DMS53 treated with DMSO at 0.1 percent for 48 hours (cell line): ENCODE measurements around the gene CLK1.
"Not testable (repeated sequence)": the region's sequence is repeated elsewhere in the genome, so short reads cannot be mapped to it uniquely, and the experiment has no call there.

Source experiments
- DNase-seq: peaks from one replicate; lab custom pipeline; 2025; ENCODE audit not compliant: unreplicated experiment; lab: John Stamatoyannopoulos, UW

CLK1 gene

GRCh38 chr2:200851398-200852248 lies 12.8 kb downstream of the CLK1 start:
- no peak for DNase-seq

GRCh38 chr2:200850512-200851256 lies 13.8 kb downstream of the CLK1 start:
- DNase-seq: no peak

DNA sequence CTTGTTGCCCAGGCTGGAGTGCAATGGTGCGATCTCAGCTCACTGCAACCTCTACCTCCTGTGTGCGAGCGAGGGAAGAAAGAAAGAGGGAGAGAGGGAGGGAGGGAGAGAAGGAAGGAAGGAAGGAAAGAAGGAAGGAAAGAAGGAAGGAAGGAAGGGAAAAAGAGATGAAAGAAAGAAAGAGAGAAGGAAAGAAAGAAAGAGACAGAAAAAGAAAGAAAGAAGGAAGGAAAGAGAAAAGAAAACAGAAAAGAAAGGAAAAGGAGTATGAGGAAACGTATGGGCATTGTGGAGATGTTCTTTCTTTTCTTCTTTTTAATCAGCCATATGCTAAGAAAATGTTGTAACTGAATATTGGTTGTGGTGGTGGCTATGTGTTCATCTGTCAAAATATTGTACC lies 16.5 kb downstream of the CLK1 start:
- no peak for DNase-seq

DNA sequence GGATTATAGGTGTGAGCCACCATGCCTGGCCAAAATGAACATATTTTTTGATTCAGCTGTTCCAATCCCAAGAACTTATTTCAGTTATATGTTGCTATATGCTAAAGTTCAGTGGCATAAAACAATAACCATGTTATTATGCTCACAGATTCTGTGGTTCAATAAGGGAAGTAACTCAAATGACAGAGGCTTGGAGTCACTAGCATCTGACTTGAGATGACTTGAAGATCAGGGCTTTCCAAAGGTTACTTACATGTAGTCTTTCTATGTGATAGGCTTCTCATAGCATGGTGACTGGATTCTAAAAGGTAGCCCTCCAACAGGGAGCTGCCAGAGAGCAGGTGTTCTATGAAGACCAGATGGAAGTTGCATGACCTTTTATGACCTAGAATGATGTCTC lies 17.2 kb downstream of the CLK1 start:
- DNase-seq: no peak

DNA sequence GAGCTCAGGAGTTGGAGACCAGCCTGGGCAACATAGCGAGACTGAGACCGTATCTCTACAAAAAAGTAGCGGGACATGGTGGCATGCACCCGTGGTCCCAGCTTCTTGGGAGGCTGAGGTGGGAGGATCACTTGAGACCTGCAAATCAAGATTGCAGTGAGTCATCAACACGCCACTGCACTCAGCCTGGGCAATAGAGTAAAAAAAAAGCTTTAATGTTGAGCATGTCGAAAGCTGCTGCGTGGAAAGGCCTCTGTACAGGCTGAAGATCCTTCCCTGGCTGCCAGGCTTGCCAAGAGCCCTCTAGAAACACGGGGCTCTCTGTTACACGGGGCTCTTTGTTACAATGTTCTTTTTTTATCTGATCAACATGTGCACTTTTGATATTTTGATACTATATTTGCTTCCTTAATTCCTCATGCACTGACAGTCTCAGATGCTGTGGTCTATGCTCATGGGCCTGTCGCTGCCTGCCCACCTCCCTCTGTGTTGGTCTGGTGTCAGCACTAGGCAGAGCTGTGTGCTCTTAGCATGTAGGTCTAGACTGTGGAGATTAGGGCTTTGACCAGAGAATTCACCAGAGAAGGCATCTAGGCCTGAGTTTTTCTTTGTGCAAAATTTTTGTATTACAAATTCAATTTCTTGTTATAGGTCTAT lies 18.7 kb downstream of the CLK1 start:
- no peak for DNase-seq

DNA sequence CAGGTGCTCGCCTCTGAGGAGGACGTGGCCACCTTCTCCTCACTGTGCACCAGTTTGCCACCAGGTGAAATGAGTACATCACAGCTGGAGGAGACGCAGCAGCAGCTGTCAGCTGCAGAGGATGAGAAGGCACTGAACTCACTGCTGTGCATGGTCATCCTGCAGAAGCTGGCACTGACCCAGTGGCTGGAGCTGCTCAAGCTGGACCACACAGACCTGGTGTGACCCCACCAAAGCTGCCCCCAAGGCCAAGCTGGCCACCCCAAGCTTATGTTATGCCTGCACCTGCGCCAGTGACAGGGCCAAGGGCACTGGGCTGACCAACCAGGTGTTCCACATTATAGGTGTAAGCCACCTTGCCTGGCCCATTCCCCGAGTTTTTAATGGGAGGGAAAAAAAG lies 19.3 kb downstream of the CLK1 start:
- no peak for DNase-seq

GRCh38 chr2:200843993-200844948 lies 20.2 kb downstream of the CLK1 start:
- no peak for DNase-seq

DNA sequence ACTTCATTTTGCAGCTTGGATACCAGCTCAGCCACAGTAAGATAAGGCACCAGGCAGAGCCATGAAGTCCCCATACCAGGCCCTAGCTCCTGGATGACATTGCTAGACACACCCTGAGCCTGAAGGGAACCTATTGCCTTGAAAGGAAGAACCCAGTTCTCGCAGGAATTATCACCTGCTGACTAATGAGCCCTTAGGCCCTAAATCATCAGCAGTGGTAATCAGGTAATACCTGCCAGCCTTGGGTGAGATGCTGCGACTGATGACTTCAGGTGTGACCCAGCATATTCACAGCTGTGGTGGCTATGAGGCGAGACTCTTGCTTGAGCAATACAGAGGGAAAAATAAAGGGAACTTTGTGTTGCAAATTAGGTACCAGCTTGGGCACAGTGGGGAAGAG lies 24.9 kb downstream of the CLK1 start:
- DNase-seq: no peak

DNA sequence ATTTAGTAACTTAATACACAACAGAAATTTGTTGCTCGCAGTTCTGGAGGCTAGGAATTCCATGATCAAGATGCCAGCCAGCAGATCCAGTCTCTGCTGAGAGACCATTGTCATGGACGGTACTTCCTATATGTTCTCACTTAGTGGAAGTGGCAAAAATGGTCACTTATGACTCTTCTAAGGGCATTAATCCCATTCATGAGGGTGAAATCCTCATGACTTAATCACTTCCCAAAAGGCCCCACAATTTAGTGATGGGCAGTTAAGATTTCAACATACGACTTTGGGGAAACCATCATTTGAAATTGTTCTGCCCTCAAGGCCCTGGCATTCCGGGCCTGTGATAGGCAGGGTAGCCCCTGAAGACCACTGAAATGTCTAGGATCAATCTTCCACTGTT lies 29.8 kb downstream of the CLK1 start:
- no peak for DNase-seq

- DNase-seq: no peak
These were observed 35.2 kb downstream of the CLK1 start for GRCh38 chr2:200829258-200829655.

- DNase-seq: no peak
These were observed 35.7 kb downstream of the CLK1 start for GRCh38 chr2:200828572-200829257.

DNA sequence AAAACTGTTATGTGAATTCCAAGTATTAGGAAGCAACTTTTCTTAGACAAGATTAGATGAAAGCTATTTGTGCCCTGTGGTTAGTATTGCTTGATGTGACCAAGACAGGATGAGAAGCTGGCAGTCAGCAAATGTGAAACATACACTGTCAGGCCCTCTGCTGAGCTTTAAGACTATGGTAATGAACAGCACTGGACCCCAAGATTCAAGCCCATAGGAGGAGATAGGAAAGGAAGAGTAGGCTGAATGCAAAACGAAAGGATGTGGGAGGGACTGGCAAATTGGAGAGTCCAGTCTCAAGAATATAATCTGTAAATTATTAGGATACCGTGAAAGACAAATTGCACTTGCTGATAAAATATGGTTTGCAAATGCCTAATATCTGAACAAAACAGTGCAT lies 36.4 kb downstream of the CLK1 start:
- DNase-seq: no peak

DNA sequence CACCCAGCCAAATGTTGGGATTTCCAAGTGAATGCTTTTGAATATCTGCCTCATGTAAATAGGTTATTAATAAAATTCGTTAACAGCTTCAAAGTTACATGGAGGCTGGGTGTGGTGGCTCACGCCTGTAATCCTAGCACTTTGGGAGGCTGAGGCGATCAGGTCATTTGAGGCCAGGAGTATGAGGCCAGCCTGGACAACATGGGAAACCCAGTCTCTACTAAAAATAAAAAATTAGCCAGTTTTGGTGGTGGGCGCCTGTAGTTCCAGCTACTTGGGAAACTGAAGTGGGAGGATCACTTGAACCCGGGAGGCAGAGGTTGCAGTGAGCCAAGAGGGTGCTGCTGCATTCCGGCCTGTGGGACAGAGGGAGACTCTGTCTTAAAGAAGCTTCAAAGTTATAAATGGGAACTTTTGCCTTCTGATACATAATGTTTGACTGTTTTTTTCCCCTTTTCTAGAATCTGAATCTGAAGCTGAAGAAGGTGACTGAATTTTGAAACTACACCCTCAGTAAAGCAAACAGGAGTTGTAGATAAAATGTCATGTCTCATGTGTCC lies 42.7 kb downstream of the CLK1 start:
- DNase-seq: no peak

DNA sequence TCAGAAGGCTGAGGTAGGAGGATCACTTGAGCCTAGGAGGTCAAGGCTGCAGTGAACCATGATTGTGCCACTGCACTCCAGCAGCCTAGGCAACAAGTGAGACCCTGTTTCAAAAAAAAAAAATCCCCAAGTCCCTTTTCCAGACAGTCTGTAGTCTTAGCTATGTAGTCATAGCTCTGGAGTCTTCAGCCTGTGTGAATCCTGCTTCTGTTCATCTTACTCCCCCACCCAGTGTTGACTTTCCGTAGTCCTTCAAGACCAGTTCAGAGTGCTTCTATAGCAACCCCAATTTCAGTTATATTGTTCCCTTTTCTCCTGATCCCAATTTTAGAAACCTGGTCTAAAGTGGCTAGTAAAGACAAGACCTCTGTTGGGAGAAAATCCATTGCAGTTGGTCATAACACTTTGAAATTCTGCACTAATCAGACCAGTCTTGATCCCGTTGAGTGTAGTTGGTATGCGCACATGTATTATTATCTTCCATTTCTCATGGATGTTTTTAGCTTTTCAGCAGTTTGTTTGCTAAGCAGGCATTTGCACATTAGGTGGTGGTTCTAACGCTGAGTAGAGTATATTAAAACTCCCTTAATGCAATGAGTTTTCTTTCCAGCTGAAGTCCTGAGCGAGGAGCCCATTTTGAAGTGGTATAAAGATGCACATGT lies 43.8 kb downstream of the CLK1 start:
- DNase-seq: no peak

DNA sequence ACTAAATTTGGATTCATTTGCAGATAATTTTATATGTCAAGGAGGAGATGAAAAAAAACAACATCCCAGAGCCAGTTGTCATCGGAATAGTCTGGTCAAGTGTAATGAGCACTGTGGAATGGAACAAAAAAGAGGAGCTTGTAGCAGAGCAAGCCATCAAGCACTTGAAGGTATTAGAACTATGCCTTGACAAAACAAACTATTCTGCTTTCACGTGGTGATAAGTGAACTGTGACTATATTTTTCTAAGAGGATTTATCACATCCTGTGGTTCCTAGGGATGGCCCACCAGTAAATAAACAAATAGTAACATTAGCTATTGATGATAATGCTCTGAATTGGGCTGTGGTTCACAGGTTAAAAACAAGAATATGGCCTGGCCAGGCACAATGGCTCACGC lies 45.7 kb downstream of the CLK1 start:
- not testable (repeated sequence) for DNase-seq

DNA sequence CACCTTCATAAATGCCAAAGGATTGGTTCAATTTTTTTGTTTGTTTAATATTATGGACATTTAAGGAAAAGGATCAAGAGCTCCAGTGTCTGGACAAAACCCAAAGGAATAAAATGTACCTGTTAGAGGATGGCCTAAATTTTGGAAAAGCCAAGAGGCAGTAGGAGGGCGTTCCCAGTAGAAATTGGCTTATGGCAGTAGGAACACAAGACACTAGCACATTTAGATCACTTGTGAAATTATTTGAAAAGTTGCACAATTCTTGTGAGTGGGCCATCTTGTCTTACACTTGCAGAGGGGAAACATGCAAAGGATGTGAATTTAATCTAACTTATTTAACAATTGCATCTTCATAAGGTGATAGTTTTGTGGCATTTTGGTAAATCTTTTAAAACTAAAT lies 49.5 kb downstream of the CLK1 start:
- DNase-seq: no peak

GRCh38 chr2:200814276-200814815 lies 50.1 kb downstream of the CLK1 start:
- DNase-seq: no peak

- peak; percentile 61 for DNase-seq
These were observed 52.1 kb downstream of the CLK1 start for GRCh38 chr2:200812122-200813022.
